HG03045 (cell line): ENCODE data around the gene UBL4B.
"Not testable (repeated sequence)": the region's sequence is repeated elsewhere in the genome, so short reads cannot be mapped to it uniquely, and the experiment has no call there.

Experiments used
- ATAC-seq: cut with Tn5 transposase; IDR thresholded peaks from one replicate; pipeline ENCODE4 v1.9.1; 2021; ENCODE audit warnings: mild to moderate bottlenecking, moderate library complexity; ENCODE audit not compliant: unreplicated experiment

UBL4B gene

GRCh38 chr1:110112143-110112542 is at the start of gene UBL4B:
Gene UBL4B (plus strand): TSS chr1:110112443. CDS start chr1:110112535, 92 bp downstream.
- ATAC-seq = no peak

DNA sequence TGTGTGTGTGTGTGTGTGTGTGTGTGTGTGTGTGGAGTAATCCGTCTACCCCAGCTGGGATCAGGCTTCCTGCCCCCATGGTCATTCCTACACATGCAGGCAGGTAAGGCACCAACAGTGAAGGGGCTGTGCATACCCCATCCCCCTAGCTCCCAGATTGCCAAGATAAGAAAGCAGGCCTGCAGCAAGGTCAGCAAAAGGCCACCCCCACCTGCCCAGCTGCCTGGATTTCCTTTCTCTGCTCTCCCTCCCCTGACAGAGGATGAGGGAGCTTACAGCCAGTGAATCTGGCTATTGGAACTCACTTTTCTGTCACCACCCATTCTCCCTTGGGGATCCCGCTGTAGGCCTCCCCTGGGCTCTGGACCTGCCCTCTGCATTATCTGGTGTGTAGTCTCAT is 49.6 kb upstream of the UBL4B start:
- ATAC-seq = no peak

GRCh38 chr1:110063781-110064180 is 48.5 kb upstream of the UBL4B start:
- ATAC-seq = no peak

DNA sequence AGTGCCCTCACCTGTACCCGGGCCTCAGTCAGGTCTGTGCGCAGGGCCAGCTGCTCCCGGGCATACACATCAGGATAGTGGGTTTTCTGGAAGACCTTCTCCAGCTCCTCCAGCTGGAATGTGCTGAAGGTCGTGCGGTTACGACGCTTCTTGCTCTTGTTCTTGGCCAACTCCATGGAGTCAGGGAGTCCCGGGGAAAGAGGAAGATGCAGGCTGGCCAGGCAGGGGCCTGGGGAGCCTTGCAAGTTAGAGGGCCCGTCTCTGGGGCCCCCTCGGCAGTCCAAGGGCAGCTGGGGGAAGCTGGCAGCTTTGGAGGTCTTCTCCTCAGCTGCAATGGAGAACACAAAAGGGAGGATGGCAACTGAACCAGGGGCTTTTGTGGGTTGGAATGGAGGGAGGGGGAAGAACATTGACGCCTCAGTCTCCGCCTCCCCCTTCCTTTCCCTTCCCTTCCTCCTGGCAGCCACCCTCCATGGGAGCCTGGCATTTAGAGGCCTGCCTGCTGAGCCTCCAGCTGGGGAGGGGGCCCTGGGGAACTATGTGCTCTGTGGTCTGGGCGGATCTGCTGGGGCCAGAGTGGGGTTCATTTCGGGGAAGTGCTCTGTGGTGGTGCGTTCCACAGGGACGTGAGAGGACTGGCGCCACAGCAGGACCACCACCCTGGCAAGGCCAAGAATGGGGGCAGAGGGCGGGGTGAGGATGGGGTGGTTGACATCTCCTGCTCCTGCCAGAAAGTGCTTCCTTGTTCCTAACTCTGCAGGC is 47.5 kb upstream of the UBL4B start:
- ATAC-seq = no peak

- no peak for ATAC-seq
These were observed 46.4 kb upstream of the UBL4B start for GRCh38 chr1:110065841-110066240.

GRCh38 chr1:110067479-110067892 is 44.8 kb upstream of the UBL4B start:
- ATAC-seq = no peak

DNA sequence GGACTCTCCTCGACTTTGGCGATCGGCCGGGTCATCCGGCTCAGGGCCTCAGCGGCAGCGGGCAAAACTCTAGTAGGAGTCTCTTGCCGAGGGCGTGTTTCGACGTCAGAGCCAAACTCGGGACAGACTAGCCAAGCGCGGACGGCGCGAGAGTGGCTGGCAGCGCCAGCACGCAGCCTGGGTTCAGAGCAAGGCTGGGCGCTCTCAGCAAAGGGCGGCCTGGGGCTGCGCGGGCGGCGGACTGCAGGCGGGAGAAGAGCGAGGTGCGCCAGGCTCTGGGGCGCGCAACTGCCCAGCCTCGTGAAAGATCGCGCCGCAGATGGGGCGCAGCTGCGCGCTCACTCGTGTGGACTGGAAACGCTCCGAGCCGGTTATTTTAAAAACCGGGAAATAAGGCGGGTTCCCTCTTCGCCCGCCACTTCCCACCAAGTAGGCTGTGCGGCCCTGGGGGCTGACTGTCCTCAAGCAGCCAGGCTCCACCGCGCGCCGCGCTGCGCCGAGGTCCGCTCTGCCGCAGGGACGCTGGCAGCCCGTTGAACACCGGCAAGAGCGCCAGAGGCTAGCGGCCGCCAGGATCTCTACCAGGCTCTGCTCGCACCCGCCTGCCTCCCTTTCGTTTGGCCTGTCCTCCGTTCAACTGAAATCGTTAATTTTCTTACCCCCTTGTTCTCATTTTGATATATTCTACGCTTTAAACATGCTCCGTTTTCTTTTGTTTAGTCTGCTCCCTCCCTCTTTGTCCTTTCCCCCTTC is 44.2 kb upstream of the UBL4B start:
- ATAC-seq = no peak

DNA sequence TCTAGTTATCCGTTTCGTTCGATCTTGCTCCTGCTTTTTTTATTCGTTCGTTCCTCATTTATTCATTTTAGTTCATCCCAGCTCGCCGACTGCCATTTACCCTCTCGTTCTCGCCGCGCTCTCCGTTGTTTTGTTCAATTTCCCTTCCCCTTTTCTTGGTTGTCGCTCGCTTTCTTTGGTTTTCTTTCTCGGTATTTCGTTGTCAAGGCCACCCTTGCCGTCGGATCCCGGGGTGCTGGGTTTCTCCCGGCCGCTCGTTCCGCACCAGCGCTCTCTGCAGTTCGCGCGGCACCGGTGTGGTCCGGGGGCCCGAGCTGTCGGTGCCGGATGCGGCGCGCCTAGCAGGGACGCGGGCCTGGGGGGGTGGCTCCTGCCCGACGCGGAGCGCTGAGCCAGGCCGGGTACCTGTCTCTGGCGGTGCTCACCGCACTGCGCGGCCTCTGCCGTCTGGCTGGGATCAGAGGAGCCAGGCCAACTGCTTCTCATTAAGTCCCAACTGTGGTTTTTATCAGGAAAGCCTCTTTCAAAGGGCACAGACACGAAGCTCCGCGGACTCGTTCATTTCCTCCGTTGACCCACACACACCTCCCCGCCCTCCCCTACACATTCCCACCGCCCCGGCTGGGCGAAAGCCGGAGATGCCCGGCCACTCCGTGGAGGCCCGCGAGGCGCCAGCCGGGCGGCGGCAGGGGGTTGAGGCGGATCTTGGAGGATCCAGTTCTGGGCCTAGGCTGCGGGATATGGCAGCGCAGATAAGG is 43.4 kb upstream of the UBL4B start:
- ATAC-seq = no peak

DNA sequence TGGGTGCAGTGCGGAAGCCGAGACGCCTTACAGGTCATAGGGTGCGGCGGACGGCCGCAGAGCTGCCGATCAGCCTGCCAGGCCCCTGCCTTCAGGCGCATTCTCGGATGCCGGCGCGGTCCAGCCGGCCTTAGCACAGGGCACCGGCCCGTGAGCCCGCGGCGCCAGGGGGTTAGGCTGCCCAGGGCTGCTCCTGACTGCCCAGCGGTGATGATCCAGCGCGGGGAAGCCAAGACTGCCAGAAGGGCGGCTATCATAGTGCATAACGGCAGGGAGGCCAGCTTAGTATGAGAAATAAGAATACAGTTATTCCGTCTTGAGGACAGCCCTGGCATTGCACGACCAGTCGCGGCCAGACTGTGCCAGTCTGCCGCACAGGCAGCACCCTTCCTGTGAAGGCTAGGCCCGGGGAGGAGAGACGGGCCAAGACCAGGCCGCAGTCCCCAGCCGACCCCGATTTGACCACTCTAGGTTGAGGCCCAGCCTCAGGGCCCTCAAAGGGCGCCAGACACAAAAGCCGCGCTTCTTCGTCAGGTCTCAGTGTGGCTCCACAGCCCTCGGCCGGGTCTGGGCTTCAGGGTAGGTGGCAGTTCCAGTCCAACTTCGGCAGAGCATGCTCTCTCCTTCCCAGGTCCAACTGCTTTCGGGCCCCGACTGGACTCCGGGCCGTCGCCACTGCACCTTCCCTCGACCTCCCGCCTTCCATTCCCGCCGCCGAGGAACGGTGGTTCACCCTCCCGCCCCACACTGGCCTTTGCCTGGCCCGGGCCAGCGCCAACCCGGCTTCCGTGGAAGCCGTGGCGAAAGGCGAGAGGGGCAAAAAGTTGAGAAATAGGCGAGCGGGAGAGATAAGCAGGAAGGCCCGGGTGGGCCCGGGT is 42.6 kb upstream of the UBL4B start:
- ATAC-seq = no peak

- ATAC-seq = no peak
These were observed 42.0 kb upstream of the UBL4B start for GRCh38 chr1:110070282-110070669.

GRCh38 chr1:110070671-110071242 is 41.5 kb upstream of the UBL4B start, which contains the start of gene ALX3:
Gene ALX3 (minus strand): TSS chr1:110070672. CDS start chr1:110070612, 60 bp downstream.
- no peak for ATAC-seq

- no peak for ATAC-seq
These were observed 38.1 kb upstream of the UBL4B start for GRCh38 chr1:110074166-110074565.

- ATAC-seq = no peak
These were observed 35.3 kb upstream of the UBL4B start for GRCh38 chr1:110076789-110077500.

- ATAC-seq = not testable (repeated sequence)
These were observed 32.2 kb upstream of the UBL4B start for GRCh38 chr1:110079995-110080394.

DNA sequence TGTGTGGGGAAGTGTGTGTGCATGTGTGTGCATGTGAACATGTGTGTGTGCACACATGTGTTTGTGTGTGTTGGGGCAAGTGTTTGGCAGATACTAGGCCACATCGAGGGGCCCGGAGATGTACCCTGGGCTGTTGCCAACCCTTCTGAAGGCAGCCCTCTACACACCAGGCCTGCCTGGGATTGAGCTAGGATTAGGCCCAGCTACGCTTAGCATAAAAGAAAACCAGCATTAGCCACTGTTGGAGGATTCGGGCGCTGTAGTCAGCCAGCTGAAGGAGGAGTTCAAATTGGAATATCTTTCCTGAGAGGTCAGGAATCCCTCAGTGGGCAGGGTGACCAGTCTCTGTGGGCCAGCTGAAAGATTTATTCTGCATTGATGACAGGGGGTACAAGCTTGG is 31.2 kb upstream of the UBL4B start:
- ATAC-seq = no peak

DNA sequence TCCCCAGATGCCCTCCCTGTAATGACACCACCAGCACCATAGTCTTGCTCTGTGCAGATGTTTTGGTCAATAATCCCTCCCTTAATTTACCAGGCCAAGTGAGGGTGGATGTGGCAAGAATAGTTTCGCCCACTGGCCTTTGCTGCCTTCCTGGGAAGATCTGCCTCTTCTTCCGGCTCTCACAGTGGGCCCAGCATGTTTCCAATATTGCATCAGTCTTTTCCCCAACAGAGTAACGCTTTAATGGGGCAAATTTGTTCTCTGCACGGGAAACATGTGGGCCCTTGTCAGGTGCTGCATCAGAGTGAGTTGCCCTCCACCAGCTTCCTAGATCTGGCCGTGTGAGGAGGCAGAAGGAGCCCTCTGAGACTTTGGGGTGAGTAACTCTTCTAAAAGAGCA is 29.8 kb upstream of the UBL4B start:
- ATAC-seq = no peak

DNA sequence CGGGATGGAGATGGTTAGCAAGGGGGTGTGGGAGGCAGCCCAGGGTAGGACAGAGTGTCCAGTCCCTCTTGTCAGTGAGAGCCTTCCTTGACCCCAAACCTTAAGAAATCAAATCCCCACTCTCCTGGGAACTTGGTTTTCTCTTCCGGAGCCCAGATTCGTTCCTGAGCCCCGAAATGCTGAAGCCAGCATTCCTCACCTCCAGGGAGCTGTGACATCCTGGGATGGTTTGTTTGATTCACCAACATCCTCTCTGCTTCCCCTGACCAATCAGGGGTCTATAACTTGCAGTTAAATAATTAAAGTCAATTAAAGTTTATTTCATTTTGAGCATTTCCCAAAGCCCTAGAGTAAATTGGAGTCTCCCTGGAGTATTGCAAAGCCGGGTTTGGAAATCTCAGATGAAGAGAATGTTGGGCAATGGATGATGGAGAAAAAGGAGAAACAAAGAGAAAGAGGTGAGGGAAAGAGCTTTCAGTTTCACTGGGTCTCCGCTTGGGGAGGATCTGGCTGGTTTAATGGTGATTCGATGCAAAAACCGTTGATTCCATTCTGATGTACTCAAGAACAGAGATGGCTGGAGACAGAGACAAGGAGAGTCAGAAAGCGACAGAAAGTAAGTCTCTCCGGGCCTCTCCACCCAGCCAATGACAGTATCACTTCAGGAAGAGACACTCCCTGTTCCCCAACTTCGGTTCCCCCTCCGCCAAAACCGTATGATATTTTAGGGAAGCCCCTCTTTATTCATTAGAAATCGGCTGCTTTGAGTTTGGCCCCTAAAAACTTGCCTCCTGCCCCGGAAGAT is 29.0 kb upstream of the UBL4B start:
- ATAC-seq = no peak

- no peak for ATAC-seq
These were observed 28.4 kb upstream of the UBL4B start for GRCh38 chr1:110083866-110084226.
